Esophagus muscularis mucosa (tissue), 4 donors: ENCODE data around the gene MCM9.

Experiments used
- EP300 ChIP-seq: sonication (generic); formaldehyde crosslinking; IDR thresholded peaks from one replicate; pipeline ENCODE4 v1.6.1; 2017; ENCODE audit warnings: antibody characterized with exemption
- POLR2A ChIP-seq: fragments of 450-650 bp; IDR thresholded peaks from one replicate; pipeline ENCODE4 v1.6.1; 2017; ENCODE audit warnings: antibody characterized with exemption, moderate library complexity, mild to moderate bottlenecking, low read depth
- POLR2AphosphoS5 ChIP-seq, 2 donors: sonication (generic); formaldehyde crosslinking; IDR thresholded peaks; one replicate each; pipeline ENCODE4 v1.6.1; 2017; ENCODE audit warnings: antibody characterized with exemption in 2 of 2
- TF ChIP-seq, protein P1 (sequence below), 3 experiments: fragments of 200-600 bp in 2 of 3; fragments of 450-650 bp in 1 of 3; sonication (generic) in 2 of 3; IDR thresholded peaks; one replicate each; pipeline ENCODE4 v1.5.1; 2017 to 2019; ENCODE audit warnings: antibody characterized with exemption in 3 of 3, mild to moderate bottlenecking in 2 of 3, moderate library complexity in 1 of 3

DNA sequence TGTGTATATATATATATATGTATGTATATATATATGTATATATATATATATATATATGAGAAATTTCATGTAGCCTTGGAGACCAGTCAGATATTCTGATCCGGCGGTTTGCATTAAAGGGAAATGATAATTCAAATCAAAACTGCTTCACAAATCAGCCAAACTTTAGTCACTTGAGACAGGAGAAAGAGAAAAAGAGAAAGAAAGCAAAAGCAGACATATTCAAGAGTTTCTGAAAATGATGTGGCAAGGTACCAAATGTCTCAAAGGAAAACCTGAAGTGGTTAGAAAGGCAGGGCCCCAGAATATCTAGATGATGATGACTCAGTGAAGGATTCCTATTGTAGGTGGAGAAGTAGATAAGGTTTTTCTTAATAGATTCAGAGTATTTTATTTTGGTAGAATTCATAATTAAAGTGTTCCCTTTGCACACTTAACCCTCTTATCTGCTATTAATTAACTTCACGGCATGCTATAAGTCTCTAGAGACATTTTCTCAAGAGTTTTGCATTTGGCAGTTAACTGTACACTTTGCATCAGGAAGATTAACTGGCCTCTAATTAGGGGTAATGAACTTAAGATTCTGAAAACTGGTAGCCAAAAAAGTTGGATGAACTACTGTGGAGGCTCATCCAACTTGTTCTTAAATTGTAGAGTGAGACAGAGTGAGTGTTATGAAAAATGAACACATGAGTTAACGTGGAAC lies 91.1 kb downstream of the MCM9 start:
- TF ChIP-seq, protein P1, sequence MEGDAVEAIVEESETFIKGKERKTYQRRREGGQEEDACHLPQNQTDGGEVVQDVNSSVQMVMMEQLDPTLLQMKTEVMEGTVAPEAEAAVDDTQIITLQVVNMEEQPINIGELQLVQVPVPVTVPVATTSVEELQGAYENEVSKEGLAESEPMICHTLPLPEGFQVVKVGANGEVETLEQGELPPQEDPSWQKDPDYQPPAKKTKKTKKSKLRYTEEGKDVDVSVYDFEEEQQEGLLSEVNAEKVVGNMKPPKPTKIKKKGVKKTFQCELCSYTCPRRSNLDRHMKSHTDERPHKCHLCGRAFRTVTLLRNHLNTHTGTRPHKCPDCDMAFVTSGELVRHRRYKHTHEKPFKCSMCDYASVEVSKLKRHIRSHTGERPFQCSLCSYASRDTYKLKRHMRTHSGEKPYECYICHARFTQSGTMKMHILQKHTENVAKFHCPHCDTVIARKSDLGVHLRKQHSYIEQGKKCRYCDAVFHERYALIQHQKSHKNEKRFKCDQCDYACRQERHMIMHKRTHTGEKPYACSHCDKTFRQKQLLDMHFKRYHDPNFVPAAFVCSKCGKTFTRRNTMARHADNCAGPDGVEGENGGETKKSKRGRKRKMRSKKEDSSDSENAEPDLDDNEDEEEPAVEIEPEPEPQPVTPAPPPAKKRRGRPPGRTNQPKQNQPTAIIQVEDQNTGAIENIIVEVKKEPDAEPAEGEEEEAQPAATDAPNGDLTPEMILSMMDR (IDR thresholded peaks at IDR 0.05), result no peak
- TF ChIP-seq POLR2A (no peak), EP300 (no peak), POLR2AphosphoS5 (IDR thresholded peaks at IDR 0.05) (no peak)
